HG02571 (cell line): ENCODE data around the gene ZBP1.
A peak's percentile ranks its signal among the peaks of the same experiment; 100 is the strongest.

Experiments
- ATAC-seq: cut with Tn5 transposase; IDR thresholded peaks from one replicate; pipeline ENCODE4 v1.9.1; 2021; ENCODE audit warnings: mild to moderate bottlenecking, moderate library complexity; ENCODE audit not compliant: unreplicated experiment

Gene ZBP1

GRCh38 chr20:57658833-57659516 lies 38.7 kb upstream of the ZBP1 start:
- no peak for ATAC-seq

- no peak for ATAC-seq
These were observed 38.2 kb upstream of the ZBP1 start for GRCh38 chr20:57658447-57658832.

GRCh38 chr20:57657535-57658446 lies 37.6 kb upstream of the ZBP1 start:
- ATAC-seq, result no peak

DNA sequence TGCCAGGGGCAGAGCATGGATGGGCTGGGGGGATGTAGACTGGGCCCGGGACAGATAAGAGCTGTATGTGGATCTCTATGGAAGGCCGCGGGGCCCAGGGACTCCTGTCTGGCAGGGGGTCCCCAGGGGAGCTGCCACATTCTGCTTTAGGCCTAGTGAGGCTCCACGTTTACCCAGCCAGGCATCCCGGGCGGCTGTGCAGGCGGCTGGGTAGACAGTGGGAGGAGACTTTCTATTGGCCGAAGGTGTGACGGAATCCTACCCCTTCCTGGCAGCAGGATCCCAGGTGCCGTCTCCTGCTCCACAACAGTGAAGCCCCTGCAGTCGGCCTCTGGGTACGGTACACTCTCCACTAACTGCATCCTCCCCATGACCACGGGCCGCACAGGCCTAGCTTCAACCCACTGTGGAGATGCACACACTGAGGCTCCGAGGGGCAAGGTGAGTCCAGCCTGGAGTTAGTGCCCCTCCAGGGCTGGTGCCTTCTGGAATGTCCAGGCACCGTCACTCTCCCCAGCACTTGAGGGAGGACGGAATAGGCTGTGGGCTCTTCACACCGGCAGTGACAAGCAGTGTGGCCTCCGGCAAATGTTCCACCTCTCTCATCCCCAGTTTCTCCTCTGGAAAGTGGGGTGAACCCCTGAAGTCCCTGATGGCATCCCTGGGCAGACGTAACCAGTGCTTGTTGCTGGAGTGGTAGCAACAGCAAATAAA lies 36.8 kb upstream of the ZBP1 start:
- ATAC-seq, result no peak

DNA sequence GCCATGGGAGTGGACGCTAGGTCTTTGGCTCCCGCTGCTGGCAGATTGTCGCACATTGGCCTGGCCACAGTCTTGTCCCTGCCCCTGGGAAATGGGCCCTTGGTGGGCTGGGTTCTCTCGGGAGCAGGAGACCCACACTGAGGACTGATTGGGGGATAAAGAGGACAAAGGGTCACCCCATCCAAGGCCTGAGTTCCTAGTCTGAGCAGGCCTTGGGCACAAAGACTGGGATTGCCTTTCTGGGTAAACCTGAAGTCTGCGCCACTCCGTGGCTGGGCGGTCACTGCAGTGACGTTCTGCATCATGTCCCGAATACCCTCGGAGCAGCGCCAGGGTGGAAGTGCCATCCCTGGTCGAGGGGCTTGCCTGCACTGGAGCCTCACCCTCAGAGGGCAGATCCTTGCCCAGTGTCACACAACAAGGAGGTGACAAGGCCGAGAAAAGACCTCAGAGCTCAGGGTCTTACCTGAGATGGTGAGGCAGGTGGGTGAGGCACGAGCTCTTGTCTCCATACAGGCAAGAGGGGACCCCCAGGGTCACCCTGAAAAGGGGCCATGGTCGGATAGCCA lies 36.1 kb upstream of the ZBP1 start:
- no peak for ATAC-seq

- no peak for ATAC-seq
These were observed 35.6 kb upstream of the ZBP1 start for GRCh38 chr20:57655809-57656155.

DNA sequence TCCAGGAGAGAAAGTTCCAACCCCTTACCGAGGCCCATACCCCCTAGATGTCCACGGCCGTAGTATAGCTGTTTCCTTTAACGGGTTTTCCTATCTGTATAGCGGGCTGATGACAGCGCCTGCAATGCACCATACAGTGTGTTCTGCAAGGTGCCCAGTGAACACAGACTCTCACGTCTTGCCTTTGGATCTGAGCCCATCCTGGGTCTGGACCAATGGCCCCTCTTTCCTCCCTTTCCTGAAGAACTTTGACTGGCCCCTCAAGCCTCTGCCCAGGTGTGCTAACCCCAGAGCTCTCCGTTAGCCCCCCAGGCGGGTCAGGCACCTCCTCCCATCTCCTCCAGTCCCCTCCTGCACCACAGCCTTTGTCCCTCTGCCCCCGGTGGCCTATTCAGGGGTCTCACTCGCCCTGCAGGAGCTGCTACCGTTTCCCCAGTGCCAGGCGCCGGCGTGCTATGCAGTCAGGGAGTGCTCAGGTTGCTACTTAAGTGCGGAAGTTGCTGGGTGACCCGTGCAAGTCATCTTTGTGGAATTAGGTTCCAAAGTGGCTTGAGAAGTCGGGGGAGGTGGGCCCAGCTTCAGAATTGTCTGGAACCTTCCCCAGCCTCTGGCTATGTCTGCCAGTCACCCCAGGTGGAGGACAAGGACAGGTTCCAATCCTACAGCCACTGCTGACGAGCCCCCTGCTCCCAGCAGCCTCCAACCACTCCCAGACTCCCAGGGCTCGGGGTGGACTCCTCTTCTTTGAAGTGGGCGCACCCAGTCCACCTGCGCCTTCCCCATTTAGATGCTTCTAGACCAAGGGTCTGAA lies 35.0 kb upstream of the ZBP1 start:
- ATAC-seq, result no peak

DNA sequence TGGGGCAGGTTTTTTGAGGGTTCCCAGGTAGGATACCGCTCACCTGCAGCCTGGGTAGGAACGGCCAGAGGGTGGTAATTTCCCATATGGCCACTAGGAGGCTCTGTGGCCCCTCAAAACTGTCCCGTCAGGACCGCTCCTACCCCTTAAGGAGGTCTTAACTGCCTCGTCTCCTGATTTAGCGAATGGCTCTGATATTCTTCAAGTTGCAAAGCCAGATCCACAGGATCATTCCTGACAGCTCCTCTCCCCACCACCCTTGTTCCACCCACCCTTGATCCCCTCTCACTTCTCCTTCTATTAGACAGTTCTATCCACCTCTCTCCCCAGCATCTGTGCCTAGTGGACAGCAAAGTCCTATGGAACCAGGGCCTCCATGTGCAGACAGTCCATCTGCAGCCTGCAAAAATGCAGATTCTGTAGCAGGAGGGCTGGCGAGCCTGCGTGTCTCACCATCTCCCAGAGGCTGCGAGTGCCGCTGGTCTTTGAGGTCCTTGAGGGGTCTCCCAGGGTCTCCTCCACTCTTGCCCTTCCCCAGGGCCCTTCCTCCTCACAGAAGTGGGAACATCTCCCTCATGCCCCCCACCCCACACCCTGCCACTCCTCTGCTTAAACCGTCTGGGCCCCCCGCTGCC lies 34.3 kb upstream of the ZBP1 start:
- peak; percentile 70 for ATAC-seq

DNA sequence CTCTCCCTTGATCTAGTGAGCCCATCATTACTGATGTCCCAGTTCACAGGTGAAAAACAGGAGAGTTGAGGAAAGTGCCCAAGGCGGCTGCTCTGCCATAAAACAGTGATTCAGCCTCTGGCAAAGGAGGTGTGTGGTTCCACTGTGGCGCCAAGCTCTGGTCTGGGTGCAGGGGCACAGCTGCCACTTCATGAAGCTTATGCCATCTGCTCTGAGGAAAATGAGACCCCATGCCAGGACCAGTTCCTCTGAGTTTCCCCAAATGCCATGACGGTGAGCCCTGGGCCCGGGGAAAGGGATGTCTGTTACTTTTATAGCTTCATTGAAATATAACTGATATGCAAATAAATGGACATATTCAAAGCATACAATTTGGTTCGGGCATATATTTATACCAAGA lies 33.7 kb upstream of the ZBP1 start:
- ATAC-seq, result no peak

DNA sequence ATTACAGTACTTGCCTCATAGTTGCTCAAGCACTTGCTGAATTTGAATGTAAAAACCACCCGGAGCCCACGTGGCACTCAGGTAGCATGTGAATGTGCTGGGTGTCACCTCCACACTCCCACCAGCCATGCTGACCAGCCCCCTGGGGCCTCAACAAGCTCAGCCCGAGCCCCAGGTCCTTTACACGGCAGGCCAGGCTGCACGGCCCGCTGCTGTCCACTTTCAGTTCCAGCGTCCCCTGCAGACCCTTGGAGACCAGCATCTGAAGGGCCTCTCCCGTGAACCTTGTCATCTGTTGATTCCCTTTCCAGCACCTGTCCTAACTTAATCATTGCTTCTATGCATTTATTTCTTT lies 33.3 kb upstream of the ZBP1 start:
- ATAC-seq, result no peak

DNA sequence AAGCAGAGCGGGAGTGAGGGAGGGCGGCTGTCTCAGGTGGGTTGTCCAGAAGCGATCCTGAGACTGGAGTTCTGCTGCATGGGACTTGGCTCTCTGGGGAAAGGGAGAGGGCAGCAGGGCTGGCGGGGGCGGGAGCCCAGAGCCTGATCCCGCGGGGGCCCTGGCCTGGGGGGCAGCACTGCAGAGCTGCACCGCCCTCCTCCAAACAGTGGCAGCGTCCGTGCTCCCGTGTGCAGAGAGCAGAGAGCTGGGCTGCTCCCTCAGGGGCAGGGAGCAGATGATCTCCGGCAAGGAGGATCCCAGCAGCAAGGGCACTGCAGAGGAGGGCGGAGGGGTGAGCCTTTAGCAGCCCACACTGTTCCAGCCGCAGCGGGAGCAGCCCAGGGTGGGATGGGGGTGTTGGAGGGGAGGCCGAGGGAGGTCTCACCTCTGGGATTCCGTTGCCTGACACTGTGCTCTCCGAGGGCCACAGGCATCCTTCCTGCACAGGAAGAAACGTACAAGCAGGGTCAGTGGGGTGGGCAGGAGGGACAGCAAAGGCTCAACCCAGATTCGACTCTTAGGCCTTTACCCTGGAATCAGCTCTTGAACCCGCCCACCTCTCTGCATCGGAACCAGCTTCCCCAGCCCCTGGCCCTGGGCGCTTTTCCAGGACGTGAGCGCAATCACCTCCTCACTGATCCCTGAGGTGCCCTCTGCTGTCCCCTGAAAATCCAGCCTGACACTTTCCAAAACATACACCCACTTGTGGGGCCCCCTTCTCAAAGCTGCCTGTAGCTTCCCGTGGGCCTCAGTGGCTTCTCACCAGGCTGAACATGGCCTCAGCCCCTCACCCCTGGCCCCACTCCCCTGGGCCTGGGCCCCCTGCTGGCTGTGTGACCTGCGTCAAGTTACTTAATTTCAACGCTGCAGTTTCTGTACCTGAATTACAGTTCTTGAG lies 32.6 kb upstream of the ZBP1 start:
- no peak for ATAC-seq

GRCh38 chr20:57651881-57652605 lies 31.8 kb upstream of the ZBP1 start:
- ATAC-seq, result no peak

DNA sequence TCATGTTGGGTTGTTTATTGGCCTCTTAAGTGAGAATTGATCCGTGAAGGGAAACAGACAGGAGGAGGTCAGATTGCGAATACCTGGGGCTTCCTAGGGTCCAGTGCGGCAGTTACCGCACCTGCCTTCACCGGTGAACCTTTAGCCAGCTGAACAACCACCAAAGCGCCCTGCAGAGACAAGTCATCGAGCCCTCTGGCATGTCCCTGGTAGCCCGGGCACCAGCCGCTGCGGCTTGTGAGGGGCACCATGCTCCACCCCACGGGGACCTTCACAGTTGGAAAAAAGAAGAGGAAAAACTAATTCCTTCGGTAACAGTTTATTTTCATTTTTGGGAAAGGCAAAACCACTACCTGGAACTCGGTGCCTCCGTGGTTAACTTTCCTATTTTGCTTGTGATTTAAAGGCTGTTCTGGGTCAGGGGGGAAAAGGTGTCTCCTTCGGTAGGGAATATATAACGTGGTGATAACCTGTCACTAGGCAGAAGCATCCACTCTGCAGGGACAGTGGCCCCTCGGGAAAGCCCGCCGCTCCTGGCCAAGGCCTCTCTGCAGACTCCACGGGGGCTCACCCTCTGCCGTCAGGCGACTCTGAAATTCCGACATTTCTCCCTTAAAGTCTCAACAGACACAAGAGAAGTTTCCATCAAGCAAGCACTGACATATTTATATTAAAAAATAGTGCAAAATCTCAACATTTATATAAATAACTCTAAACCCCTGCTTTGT lies 30.7 kb upstream of the ZBP1 start:
- ATAC-seq, result no peak

- ATAC-seq, result no peak
These were observed 30.0 kb upstream of the ZBP1 start for GRCh38 chr20:57650266-57650665.

- no peak for ATAC-seq
These were observed 29.4 kb upstream of the ZBP1 start for GRCh38 chr20:57649617-57650015.

DNA sequence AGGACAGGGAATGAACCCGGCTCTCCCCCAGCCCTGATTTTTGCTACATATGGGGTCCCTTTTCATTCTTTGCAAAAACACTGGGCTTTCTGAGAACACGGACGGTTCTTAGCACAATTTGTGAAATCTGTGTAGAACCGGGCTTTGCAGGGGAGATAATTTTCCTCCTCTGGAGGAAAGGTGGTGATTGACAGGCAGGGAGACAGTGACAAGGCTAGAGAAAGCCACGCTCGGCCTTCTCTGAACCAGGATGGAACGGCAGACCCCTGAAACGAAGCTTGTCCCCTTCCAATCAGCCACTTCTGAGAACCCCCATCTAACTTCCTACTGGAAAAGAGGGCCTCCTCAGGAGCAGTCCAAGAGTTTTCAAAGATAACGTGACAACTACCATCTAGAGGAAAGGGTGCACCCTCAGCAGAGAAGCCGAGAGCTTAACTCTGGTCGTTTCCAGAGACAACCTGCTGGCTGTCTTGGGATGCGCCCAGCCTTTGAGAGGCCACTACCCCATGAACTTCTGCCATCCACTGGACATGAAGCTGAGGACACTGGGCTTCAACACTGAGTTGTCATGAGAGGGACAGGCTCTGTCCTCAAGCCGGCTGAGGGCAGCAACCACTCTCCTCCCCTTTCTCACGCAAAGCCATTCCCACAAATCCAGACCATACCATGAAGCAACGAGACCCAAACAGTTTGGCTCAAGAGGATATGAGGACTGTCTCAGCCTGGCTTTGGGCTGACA lies 28.8 kb upstream of the ZBP1 start:
- ATAC-seq, result no peak
